OCI-LY7 (cell line): ENCODE measurements around the gene SERINC5. TPM values are rescaled to one million over a fixed set of nuclear protein-coding genes. Genes with fewer than 3 reads are reported as not detected.

Experiments used
- BruUV-seq: library from RNA; stranded (reverse); fragments of 400-500 nt; replicated peaks from 2 replicates; lab custom pipeline; 2021; lab: Mats Ljungman, UMichigan
- CTCF ChIA-PET: fragments of 300-600 bp; sonication (Branson Sonifier 250); formaldehyde crosslinking; loops from one replicate; lab custom pipeline; 2022; ENCODE audit warnings: antibody characterized with exemption; ENCODE audit not compliant: unreplicated experiment; lab: Charles Lee
- POLR2A ChIA-PET: fragments of 300-600 bp; sonication (Branson Sonifier 250); formaldehyde crosslinking; loops from one replicate; lab custom pipeline; 2022; ENCODE audit warnings: antibody characterized with exemption; lab: Charles Lee
- DNase-seq: peaks from one replicate; pipeline ENCODE4 v3.0.0-alpha.2; 2015; ENCODE audit warnings: low spot score
- H2AFZ ChIP-seq: fragments of 200-600 bp; sonication (generic), shearing (Covaris generic); 2 replicates; pipeline ENCODE4 v1.6.1; 2014; ENCODE audit warnings: mild to moderate bottlenecking, antibody characterized with exemption, low read length, moderate library complexity
- H3K27ac ChIP-seq: fragments of 200-600 bp; sonication (generic); 2 replicates; pipeline ENCODE4 v1.5.1; 2014; ENCODE audit warnings: mixed run types, low read depth, mild to moderate bottlenecking, moderate library complexity, low read length, inconsistent platforms; ENCODE audit not compliant: poor library complexity, severe bottlenecking
- H3K36me3 ChIP-seq: fragments of 200-600 bp; sonication (generic); 2 replicates; pipeline ENCODE4 v1.6.1; 2014; ENCODE audit warnings: mild to moderate bottlenecking, antibody characterized with exemption, low read length, moderate library complexity, mixed read lengths; ENCODE audit not compliant: insufficient read depth
- H3K4me1 ChIP-seq: fragments of 200-600 bp; sonication (generic); 2 replicates; pipeline ENCODE4 v1.5.1; 2014; ENCODE audit warnings: mild to moderate bottlenecking, low read length; ENCODE audit not compliant: insufficient read depth, poor library complexity, severe bottlenecking
- H3K4me2 ChIP-seq: fragments of 200-600 bp; sonication (generic); 2 replicates; pipeline ENCODE4 v1.6.1; 2014; ENCODE audit warnings: mild to moderate bottlenecking, low read length
- H3K4me3 ChIP-seq: fragments of 200-600 bp; sonication (generic); 2 replicates; pipeline ENCODE4 v1.5.1; 2014; ENCODE audit warnings: mild to moderate bottlenecking, low read depth, low read length; ENCODE audit not compliant: poor library complexity, severe bottlenecking
- H3K79me2 ChIP-seq: fragments of 200-600 bp; sonication (generic); 2 replicates; pipeline ENCODE4 v1.6.1; 2016; ENCODE audit warnings: low read depth, mild to moderate bottlenecking, low read length, moderate library complexity, mixed read lengths; ENCODE audit not compliant: insufficient read depth
- H3K9me2 ChIP-seq: fragments of 200-600 bp; sonication (generic); 2 replicates; pipeline ENCODE4 v1.6.1; 2016; ENCODE audit warnings: mild to moderate bottlenecking, low read length, mixed read lengths; ENCODE audit not compliant: insufficient read depth
- H3K9me3 ChIP-seq: fragments of 200-600 bp; sonication (generic); 2 replicates; pipeline ENCODE4 v1.6.1; 2014; ENCODE audit warnings: mild to moderate bottlenecking, mixed run types, low read length, mixed read lengths
- H4K20me1 ChIP-seq: fragments of 200-600 bp; sonication (generic); 2 replicates; pipeline ENCODE4 v1.6.1; 2014; ENCODE audit warnings: mild to moderate bottlenecking, antibody characterized with exemption, low read length, moderate library complexity, mixed read lengths; ENCODE audit not compliant: insufficient read depth
- EZH2phosphoT487 ChIP-seq: fragments of 200-600 bp; sonication (generic); IDR thresholded peaks from 2 replicates; pipeline ENCODE4 v1.6.1; 2018; ENCODE audit warnings: low read depth, borderline replicate concordance, mild to moderate bottlenecking, mixed run types, antibody characterized with exemption, low read length, moderate library complexity, mixed read lengths
- intact Hi-C: fragments of 100-400 bp; cut with micrococcal nuclease; formaldehyde crosslinking; loops from one replicate; pipeline ENCODE4 v1.10.0; 2022; ENCODE audit not compliant: unreplicated experiment
- total RNA-seq, 2 experiments: library from RNA; depleted of rRNA in 1 of 2; stranded (reverse); fragments of >200 nt in 1 of 2; shearing (Covaris generic) in 1 of 2; gene quantifications; 2 replicates each; pipeline ENCODE4 v1.2.3, GENCODE V29; 2014 to 2022
- TF ChIP-seq, protein P1 (sequence below): fragments of 200-600 bp; sonication (generic); conservative IDR thresholded peaks from 2 replicates; pipeline ENCODE4 v1.5.1; 2014; ENCODE audit warnings: mild to moderate bottlenecking, antibody characterized with exemption, low read length, moderate library complexity, mixed read lengths

The SERINC5 gene
- total RNA-seq, 2 experiments from 2014 or later = 31.2 to 87.9 TPM

DNA sequence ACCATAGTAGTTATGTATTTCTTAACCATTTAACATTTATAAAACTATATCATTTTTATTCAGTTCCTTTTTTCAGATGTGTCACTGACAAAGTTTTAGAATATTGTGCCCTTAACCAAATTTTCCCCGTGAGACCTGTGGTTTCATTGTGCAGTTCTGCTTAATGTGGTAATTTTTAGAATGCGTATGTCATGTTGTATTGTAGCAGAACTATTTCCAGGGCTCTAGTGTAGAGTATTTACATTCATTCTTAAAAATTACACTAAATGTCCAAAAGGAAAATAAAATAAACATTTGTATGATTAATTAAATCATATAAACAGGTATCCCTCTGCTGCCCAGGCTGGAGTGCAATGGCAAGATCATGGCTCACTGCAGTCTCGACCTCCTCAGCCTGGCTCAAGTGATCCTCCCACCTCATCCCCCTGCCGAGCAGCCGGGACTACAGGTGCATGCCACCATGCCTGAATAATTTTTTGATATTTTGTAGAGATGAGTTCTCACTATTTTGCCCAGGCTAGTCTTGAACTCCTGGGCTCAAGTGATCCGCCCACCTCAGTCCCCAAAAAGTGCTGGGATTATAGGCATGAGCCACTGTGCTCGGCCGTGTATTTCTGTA lies 15.4 kb downstream of the SERINC5 start:
- Histone ChIP-seq H3K79me2 (peaks cover 95% of the 10 kb centered on the region), H3K4me1 (peaks cover 40% of the 10 kb centered on the region), H2AFZ (no peak overlapping the region), H3K36me3 (peaks cover 84% of the 10 kb centered on the region), H4K20me1 (no peaks in the 10 kb centered on the region), H3K4me3 (no peak overlapping the region), H3K9me2 (no peaks in the 10 kb centered on the region), H3K4me2 (peak overlapping the region; percentile 52), H3K27ac (peak overlapping the region; percentile 35), H3K9me3 (peaks cover 41% of the 10 kb centered on the region)
- no peak for DNase-seq
- POLR2A ChIA-PET = interaction anchor here (1.0 to 4.5 kb wide), 5 partner anchors 10 to 47 kb away, joined by 4 to 34 read pairs (median 5); no protein-coding TSS in a partner anchor
- CTCF ChIA-PET = no interaction called here
- intact Hi-C loops = no loop called here
- TF ChIP-seq, protein P1, sequence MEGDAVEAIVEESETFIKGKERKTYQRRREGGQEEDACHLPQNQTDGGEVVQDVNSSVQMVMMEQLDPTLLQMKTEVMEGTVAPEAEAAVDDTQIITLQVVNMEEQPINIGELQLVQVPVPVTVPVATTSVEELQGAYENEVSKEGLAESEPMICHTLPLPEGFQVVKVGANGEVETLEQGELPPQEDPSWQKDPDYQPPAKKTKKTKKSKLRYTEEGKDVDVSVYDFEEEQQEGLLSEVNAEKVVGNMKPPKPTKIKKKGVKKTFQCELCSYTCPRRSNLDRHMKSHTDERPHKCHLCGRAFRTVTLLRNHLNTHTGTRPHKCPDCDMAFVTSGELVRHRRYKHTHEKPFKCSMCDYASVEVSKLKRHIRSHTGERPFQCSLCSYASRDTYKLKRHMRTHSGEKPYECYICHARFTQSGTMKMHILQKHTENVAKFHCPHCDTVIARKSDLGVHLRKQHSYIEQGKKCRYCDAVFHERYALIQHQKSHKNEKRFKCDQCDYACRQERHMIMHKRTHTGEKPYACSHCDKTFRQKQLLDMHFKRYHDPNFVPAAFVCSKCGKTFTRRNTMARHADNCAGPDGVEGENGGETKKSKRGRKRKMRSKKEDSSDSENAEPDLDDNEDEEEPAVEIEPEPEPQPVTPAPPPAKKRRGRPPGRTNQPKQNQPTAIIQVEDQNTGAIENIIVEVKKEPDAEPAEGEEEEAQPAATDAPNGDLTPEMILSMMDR = no peak
- no peak for TF ChIP-seq EZH2phosphoT487
- no TSS peak for BruUV-seq

DNA sequence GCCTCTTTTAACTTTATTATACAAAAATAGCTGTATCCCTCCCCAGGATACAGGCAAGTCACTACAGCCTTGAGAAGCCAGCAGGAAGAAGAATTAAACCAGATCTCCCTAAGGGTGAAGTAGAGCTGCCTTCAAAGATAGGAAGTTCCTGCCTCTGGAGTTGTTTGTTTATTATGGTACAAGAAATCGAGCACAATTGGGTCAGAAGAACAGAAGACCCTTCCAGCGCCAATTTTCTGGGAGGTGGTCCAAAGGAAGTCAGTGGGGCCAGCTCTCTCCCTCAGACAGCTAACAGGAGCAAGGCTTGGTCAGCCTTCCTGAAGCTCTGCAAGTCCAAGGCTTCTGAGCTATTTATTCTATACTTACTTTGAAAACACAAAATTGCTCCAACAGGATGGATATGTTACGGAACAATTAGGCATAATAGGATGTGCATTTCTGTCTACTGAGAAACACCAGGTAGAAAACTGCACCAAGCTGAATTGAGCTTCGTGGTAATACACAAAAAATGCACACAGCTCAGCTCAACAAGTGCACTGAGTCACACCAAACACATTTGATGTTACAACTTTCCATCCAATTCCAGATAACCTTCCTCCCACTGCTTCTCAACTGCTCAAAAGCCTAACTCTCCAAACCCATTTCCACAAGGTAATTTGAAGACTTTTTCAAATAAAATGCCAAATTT lies 16.0 kb downstream of the SERINC5 start:
- peak overlapping the region; percentile 35 for H3K27ac ChIP-seq
- H4K20me1 ChIP-seq = no peaks in the 10 kb centered on the region
- H3K36me3 ChIP-seq = peaks cover 84% of the 10 kb centered on the region
- ChIA-PET POLR2A (interaction anchor here (0.6 to 4.5 kb wide), 7 partner anchors 10 to 282 kb away, joined by 3 to 34 read pairs (median 4); no protein-coding TSS in a partner anchor), CTCF (no interaction called here)
- H3K9me2 ChIP-seq = no peaks in the 10 kb centered on the region
- H3K4me2 ChIP-seq = peak overlapping the region; percentile 52
- no peak for TF ChIP-seq EZH2phosphoT487
- TF ChIP-seq, protein P1 = no peak
- intact Hi-C loops = no loop called here
- no peak overlapping the region for H3K4me3 ChIP-seq
- H3K9me3 ChIP-seq = peaks cover 36% of the 10 kb centered on the region
- DNase-seq = no peak
- no peak overlapping the region for H2AFZ ChIP-seq
- BruUV-seq = no TSS peak
- H3K4me1 ChIP-seq = peaks cover 40% of the 10 kb centered on the region
- H3K79me2 ChIP-seq = peaks cover 95% of the 10 kb centered on the region
